HG03175 (cell line): ENCODE data around the gene G3BP1.
"Not testable (repeated sequence)": the region's sequence is repeated elsewhere in the genome, so short reads cannot be mapped to it uniquely, and the experiment has no call there.

Experiments
- ATAC-seq: cut with Tn5 transposase; IDR thresholded peaks from one replicate; pipeline ENCODE4 v1.9.1; 2021; ENCODE audit warnings: mild to moderate bottlenecking, moderate library complexity; ENCODE audit not compliant: unreplicated experiment

Gene G3BP1

DNA sequence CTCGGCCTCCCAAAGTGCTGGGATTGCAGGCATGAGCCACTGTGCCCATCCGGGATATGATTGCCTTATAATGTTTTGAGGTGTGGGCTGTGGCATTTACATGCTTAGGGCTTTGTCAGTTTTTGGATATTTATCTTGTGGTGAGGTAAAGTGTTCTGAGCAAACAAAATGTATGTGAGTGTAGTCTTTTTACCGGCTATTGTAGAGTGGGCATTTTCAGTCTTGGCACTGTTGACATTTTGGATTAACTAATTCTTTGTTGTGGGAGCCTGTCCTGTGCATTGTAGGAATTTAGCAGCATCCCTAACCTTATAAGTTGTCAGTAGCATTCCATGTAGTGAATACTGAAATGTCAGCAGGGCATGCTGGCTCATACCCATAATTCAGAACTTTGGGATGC, 21.6 kb downstream of the G3BP1 start:
- no peak for ATAC-seq

DNA sequence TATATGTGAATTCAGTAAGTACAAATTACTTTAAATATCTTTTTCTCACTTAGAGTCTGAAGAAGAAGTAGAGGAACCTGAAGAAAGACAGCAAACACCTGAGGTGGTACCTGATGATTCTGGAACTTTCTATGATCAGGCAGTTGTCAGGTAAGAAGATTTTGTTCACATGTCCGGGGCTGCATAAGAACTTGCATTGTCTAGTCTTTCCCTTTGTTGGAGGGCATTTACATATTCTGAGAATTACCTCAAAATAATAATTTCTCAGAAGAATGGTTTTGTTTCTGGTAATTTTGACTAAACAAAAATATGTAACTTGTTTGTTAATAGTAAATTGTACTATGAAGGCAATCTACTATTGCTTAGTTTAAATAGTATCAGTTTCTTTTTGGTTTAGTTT, 23.7 kb downstream of the G3BP1 start:
- no peak for ATAC-seq

DNA sequence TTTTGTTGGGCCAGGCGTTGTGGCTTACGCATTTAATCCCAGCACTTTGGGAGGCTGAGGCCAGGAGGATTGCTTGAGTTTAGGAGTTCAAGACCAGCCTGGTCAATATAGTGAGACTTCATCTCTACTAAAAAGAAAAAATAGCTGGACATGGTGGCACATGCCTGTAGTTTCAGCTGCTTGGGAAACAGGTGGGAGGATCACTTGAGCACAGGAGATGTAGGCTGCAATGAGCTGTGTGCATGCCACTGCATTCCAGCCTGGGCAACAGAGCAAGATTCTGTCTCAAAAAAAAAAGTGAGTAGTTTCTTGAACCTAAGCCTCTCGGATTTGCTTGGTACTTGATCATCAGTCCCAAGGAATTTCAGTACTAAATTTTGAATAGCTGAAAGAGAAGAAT, 26.9 kb downstream of the G3BP1 start:
- ATAC-seq = no peak

GRCh38 chr5:151799407-151799806, 27.7 kb downstream of the G3BP1 start:
- no peak for ATAC-seq

DNA sequence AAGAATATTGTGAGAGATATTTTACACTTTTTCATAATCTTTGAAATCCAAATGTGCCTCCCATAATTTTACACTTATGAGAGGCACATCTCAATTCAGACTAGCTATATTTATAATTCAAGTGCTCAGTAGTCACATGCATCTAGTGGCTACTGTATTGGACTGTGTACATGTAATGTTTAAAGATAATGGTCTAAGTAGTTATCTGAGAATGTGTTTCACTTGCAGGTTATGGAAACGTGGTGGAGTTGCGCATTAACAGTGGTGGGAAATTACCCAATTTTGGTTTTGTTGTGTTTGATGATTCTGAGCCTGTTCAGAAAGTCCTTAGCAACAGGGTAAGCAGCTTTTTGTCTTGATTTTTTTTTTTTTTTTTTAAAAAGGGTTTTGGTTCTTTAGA, 28.8 kb downstream of the G3BP1 start:
- ATAC-seq = no peak

- ATAC-seq = no peak
Observed at GRCh38 chr5:151805414-151806223, 33.9 kb downstream of the G3BP1 start.

- no peak for ATAC-seq
Observed at GRCh38 chr5:151808451-151809169, 36.9 kb downstream of the G3BP1 start.

GRCh38 chr5:151810449-151810848, 38.7 kb downstream of the G3BP1 start:
- no peak for ATAC-seq

- no peak for ATAC-seq
Observed at GRCh38 chr5:151810897-151811296, 39.1 kb downstream of the G3BP1 start.

DNA sequence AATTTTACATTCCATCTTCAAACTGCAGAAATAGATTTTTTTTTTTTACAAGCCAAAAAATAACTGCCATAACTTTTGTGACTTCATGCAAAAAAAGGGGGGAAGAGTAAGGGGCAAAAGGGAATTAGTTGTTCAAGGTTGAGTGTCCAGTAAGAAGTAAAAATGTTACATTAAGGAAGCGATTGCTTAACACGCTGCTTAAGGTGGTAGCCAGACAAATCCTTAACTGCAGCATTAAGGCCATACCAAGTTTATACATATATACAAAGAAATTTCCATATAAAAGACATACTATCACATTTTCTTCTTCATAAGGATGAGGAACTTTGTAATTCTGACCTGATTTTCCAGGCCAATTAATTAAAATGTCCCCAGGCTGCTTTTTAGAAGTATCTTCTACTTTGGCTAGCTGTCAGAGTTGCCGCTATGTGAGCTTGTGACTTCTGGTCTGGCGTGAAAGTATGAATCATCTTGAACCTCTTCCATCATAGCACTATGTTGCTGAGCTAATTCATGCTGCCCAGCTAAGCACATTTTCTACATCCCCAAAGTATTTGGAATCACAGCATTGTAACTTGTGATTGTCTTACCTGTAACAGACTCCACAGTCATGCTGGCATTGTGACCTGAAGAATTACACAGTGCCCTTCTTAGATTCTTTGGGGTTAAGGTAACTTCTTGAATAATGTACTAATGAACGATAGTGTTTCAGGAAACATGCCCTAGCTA, 40.0 kb downstream of the G3BP1 start:
- ATAC-seq = no peak

GRCh38 chr5:151812757-151813309, 41.1 kb downstream of the G3BP1 start:
- ATAC-seq = no peak

GRCh38 chr5:151815051-151815450, 43.3 kb downstream of the G3BP1 start:
- ATAC-seq = no peak

GRCh38 chr5:151819830-151820229, 48.1 kb downstream of the G3BP1 start:
- ATAC-seq = no peak

GRCh38 chr5:151820271-151820670, 48.5 kb downstream of the G3BP1 start:
- no peak for ATAC-seq

DNA sequence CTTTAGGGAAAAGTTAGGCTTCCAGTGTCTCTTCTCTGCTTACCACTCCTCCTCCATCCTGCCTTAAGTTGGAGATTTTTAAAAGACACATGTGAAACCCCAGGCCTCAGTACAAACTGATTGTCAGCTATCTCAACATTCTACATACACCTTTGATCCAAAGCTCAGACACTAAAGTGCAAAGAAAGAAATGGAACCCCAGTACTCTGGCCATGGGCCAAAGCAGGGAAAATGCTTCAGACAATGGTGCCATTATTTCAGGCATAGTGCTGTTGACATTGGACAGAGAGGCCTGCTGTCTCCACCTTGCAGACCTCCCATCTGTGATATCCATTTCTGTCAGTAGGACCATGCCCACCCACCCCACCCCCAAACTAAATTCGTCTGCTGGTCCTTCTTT, 49.1 kb downstream of the G3BP1 start:
- ATAC-seq = no peak

DNA sequence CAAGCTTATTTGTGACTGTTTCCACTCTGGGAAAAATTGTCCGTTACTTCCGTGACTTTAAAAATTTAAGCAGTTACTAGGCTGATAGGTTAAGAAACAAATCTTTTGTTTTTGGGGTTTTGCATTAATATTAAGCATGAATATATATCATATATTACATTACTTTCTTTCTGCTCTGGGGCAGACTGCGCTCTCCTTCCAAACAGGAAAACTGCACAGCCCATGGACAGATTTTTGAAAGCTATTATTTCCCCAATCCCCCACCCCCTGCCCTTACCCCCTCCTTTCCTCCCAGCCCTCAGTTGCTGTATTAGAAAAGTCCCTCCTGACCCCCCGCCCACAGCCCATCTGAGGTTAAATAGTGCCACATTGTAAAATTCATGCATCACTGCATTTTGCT, 50.4 kb downstream of the G3BP1 start:
- no peak for ATAC-seq

GRCh38 chr5:151825445-151825844, 53.7 kb downstream of the G3BP1 start:
- peak; percentile 74 for ATAC-seq

DNA sequence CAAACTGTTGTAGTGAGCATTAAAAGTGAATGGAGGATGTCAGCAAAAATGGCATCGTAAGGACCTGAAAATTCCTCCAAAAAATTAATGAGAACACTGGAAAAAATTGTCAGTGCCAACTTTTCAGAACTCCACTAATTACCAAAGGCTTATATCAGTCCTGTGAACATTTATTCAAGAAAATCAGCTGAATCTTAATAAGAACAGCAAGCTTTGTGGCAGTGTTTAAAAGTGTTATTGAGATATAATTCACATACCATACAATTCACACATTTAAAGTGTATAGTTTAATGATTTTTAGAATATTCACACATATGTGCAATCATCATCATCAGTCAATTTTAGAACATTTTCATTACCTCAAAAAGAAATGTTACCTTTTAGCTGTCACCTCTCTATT, 57.6 kb downstream of the G3BP1 start:
- no peak for ATAC-seq

DNA sequence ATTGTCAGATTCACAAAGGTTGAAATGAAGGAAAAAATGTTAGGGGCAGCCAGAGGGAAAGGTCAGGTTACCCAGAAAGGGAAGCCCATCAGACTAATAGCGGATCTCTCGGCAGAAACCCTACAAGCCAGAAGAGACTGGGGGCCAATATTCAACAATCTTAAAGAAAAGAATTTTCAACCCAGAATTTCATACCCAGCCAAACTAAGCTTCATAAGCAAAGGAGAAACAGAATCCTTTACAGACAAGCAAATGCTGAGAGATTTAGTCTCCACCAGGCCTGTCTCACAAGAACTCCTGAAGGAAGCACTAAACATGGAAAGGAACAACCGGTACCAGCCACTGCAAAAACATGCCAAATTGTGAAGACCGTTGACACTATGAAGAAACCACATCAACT, 61.1 kb downstream of the G3BP1 start:
- not testable (repeated sequence) for ATAC-seq

DNA sequence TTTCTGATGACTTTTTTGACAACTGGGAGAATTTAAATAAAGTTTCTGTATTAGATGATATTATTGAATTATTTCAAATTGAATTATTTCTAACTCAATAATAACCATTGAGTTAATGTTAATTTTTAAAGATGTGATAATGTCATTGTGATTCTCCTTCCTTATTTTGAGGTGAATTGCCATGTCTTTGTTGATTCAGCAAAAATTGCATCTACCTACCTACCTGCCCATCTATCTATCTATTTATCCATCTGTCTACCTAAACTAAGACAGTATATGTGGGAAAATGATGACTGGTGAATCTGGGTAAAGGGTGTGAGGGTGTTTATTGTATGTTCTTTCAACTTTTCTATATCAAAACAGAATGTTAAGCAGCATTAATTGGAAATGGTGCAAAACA, 75.0 kb downstream of the G3BP1 start:
- no peak for ATAC-seq

DNA sequence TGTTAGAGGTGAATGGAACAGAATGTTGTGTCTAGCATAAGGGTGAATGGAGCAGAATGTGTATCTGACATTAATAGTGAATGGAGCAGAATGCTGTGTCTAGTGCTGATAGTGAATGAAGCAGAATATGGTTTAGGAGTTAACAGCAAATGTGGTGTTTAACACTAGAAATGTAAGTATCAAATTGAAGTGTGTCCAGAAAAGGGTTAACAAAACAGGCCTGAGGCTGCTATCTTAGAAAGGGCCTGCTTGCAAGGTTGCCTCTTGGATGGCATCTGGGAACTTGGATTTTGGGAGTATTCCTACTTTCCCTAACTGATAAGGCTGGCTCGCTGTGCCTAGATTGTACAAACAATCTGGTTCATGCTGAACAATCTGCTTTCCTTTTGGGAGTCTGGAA, 76.1 kb downstream of the G3BP1 start:
- ATAC-seq = no peak
